Measurements from ENCODE around the gene TDRD10. TPM values are rescaled to one million over a fixed set of nuclear protein-coding genes. Genes with fewer than 3 reads are reported as not detected.

The TDRD10 gene
- total RNA-seq, 1 donor from 2014 or later: not detected

GRCh38 chr1:154463512-154463990, 38.5 kb upstream of the TDRD10 start:
- no peak overlapping the region for H3K4me3 ChIP-seq (ENCODE audit: insufficient read depth, low read depth, low read length)
- peak overlapping the region; percentile 67 for H3K27ac ChIP-seq (ENCODE audit: low read depth, low read length)
- peaks cover 8% of the 10 kb centered on the region for H3K4me1 ChIP-seq (ENCODE audit: insufficient read depth, low read length)
- peaks cover 2% of the 10 kb centered on the region for H3K36me3 Mint-ChIP-seq (ENCODE audit: low read depth, unreplicated experiment)
- no peak for TF ChIP-seq EZH2 (IDR thresholded peaks at IDR 0.05; ENCODE audit: insufficient read depth, low read length)
- H3K27me3 ChIP-seq (ENCODE audit: insufficient read depth, low read length): no peaks in the 10 kb centered on the region
- H3K9me3 Mint-ChIP-seq (ENCODE audit: unreplicated experiment): peaks cover 3% of the 10 kb centered on the region
- FAIRE-seq: no peak
- H3K4me3 Mint-ChIP-seq (ENCODE audit: unreplicated experiment): no peak overlapping the region
- no peaks in the 10 kb centered on the region for H3K79me2 ChIP-seq (ENCODE audit: insufficient read depth, low read length)
- no peaks in the 10 kb centered on the region for H3K36me3 ChIP-seq (ENCODE audit: insufficient read depth, low read length)
- H3K4me2 ChIP-seq (ENCODE audit: low read length): peak overlapping the region; percentile 41
- peak overlapping the region; percentile 93 for H3K27ac Mint-ChIP-seq (ENCODE audit: unreplicated experiment)
- H4K20me1 ChIP-seq (ENCODE audit: insufficient read depth, low read length): no peaks in the 10 kb centered on the region
- DNase-seq (ENCODE audit: low read depth): no peak
- H3K9ac ChIP-seq (ENCODE audit: low read length): no peak overlapping the region
- peaks cover 17% of the 10 kb centered on the region for H3K4me1 Mint-ChIP-seq (ENCODE audit: low read depth, unreplicated experiment)
- H2AFZ ChIP-seq (ENCODE audit: low read depth, low read length): peak overlapping the region; percentile 44
- H3K9me3 ChIP-seq (ENCODE audit: insufficient read depth, low read depth, low read length): no peaks in the 10 kb centered on the region
- peaks cover 6% of the 10 kb centered on the region for H3K27me3 Mint-ChIP-seq (ENCODE audit: low read depth, unreplicated experiment)

- Mint-ChIP-seq H3K36me3 (ENCODE audit: low read depth, unreplicated experiment) (peaks cover 2% of the 10 kb centered on the region), H3K27ac (ENCODE audit: unreplicated experiment) (no peak overlapping the region), H3K4me3 (ENCODE audit: unreplicated experiment) (no peak overlapping the region), H3K9me3 (ENCODE audit: unreplicated experiment) (peaks cover 3% of the 10 kb centered on the region), H3K27me3 (ENCODE audit: low read depth, unreplicated experiment) (peaks cover 7% of the 10 kb centered on the region), H3K4me1 (ENCODE audit: low read depth, unreplicated experiment) (peaks cover 17% of the 10 kb centered on the region)
- TF ChIP-seq CTCF (IDR thresholded peaks at IDR 0.05; ENCODE audit: insufficient read depth, low read depth, low read length) (no peak), EZH2 (IDR thresholded peaks at IDR 0.05; ENCODE audit: insufficient read depth, low read length) (no peak)
- no peak overlapping the region for H3K4me3 ChIP-seq (ENCODE audit: insufficient read depth, low read depth, low read length)
- no peak for FAIRE-seq
- no peak overlapping the region for H2AFZ ChIP-seq (ENCODE audit: low read depth, low read length)
- no peaks in the 10 kb centered on the region for H3K9me3 ChIP-seq (ENCODE audit: insufficient read depth, low read depth, low read length)
- no peaks in the 10 kb centered on the region for H3K36me3 ChIP-seq (ENCODE audit: insufficient read depth, low read length)
- H3K27ac ChIP-seq (ENCODE audit: low read depth, low read length): no peak overlapping the region
- peaks cover 8% of the 10 kb centered on the region for H3K4me1 ChIP-seq (ENCODE audit: insufficient read depth, low read length)
- no peaks in the 10 kb centered on the region for H4K20me1 ChIP-seq (ENCODE audit: insufficient read depth, low read length)
- H3K27me3 ChIP-seq (ENCODE audit: insufficient read depth, low read length): no peaks in the 10 kb centered on the region
- H3K4me2 ChIP-seq (ENCODE audit: low read length): no peak overlapping the region
- H3K9ac ChIP-seq (ENCODE audit: low read length): no peak overlapping the region
- DNase-seq (ENCODE audit: low read depth): no peak
- no peaks in the 10 kb centered on the region for H3K79me2 ChIP-seq (ENCODE audit: insufficient read depth, low read length)
Measured at GRCh38 chr1:154465621-154466195, 36.3 kb upstream of the TDRD10 start.

- H3K4me1 ChIP-seq (ENCODE audit: insufficient read depth, low read length): peaks cover 8% of the 10 kb centered on the region
- TF ChIP-seq CTCF (IDR thresholded peaks at IDR 0.05; ENCODE audit: insufficient read depth, low read depth, low read length) (no peak), EZH2 (IDR thresholded peaks at IDR 0.05; ENCODE audit: insufficient read depth, low read length) (no peak)
- no peak overlapping the region for H3K4me2 ChIP-seq (ENCODE audit: low read length)
- no peaks in the 10 kb centered on the region for H3K9me3 ChIP-seq (ENCODE audit: insufficient read depth, low read depth, low read length)
- FAIRE-seq (no peak), DNase-seq (ENCODE audit: low read depth) (no peak)
- H3K27ac Mint-ChIP-seq (ENCODE audit: unreplicated experiment): no peak overlapping the region
- peaks cover 7% of the 10 kb centered on the region for H3K27me3 Mint-ChIP-seq (ENCODE audit: low read depth, unreplicated experiment)
- H3K27me3 ChIP-seq (ENCODE audit: insufficient read depth, low read length): no peaks in the 10 kb centered on the region
- H4K20me1 ChIP-seq (ENCODE audit: insufficient read depth, low read length): no peaks in the 10 kb centered on the region
- H2AFZ ChIP-seq (ENCODE audit: low read depth, low read length): no peak overlapping the region
- peaks cover 2% of the 10 kb centered on the region for H3K36me3 Mint-ChIP-seq (ENCODE audit: low read depth, unreplicated experiment)
- no peaks in the 10 kb centered on the region for H3K79me2 ChIP-seq (ENCODE audit: insufficient read depth, low read length)
- no peak overlapping the region for H3K4me3 ChIP-seq (ENCODE audit: insufficient read depth, low read depth, low read length)
- H3K36me3 ChIP-seq (ENCODE audit: insufficient read depth, low read length): no peaks in the 10 kb centered on the region
- no peak overlapping the region for H3K4me3 Mint-ChIP-seq (ENCODE audit: unreplicated experiment)
- peaks cover 17% of the 10 kb centered on the region for H3K4me1 Mint-ChIP-seq (ENCODE audit: low read depth, unreplicated experiment)
- H3K9me3 Mint-ChIP-seq (ENCODE audit: unreplicated experiment): peaks cover 3% of the 10 kb centered on the region
- no peak overlapping the region for H3K27ac ChIP-seq (ENCODE audit: low read depth, low read length)
- no peak overlapping the region for H3K9ac ChIP-seq (ENCODE audit: low read length)
Measured at GRCh38 chr1:154466206-154466605, 35.8 kb upstream of the TDRD10 start.

All from astrocyte (in vitro differentiated cells and primary cell).